ENCODE measurements around the gene NBEA. TPM values are rescaled to one million over a fixed set of nuclear protein-coding genes. Genes with fewer than 3 reads are reported as not detected.
"Not testable (repeated sequence)": the region's sequence is repeated elsewhere in the genome, so short reads cannot be mapped to it uniquely, and the experiment has no call there.

Gene NBEA
- total RNA-seq, 1 donor from 2014 or later: 37.1 TPM

GRCh38 chr13:35086667-35087066, 144.6 kb downstream of the NBEA start:
- DNase-seq (ENCODE audit: low spot score): no peak

- DNase-seq (ENCODE audit: low spot score): no peak
Observed at GRCh38 chr13:35092251-35092650, 150.2 kb downstream of the NBEA start.

- no peak for DNase-seq (ENCODE audit: low spot score)
Observed at GRCh38 chr13:35092751-35093150, 150.7 kb downstream of the NBEA start.

- DNase-seq (ENCODE audit: low spot score): no peak
Observed at GRCh38 chr13:35093356-35093755, 151.3 kb downstream of the NBEA start.

GRCh38 chr13:35106771-35107170, 164.7 kb downstream of the NBEA start:
- DNase-seq (ENCODE audit: low spot score): not testable (repeated sequence)

GRCh38 chr13:35107535-35107934, 165.5 kb downstream of the NBEA start:
- no peak for DNase-seq (ENCODE audit: low spot score)

- DNase-seq (ENCODE audit: low spot score): not testable (repeated sequence)
Observed at GRCh38 chr13:35113612-35114011, 171.5 kb downstream of the NBEA start.

- DNase-seq (ENCODE audit: low spot score): no peak
Observed at GRCh38 chr13:35127466-35127865, 185.4 kb downstream of the NBEA start.

GRCh38 chr13:35129500-35129899, 187.4 kb downstream of the NBEA start:
- no peak for DNase-seq (ENCODE audit: low spot score)

GRCh38 chr13:35131471-35131870, 189.4 kb downstream of the NBEA start:
- DNase-seq (ENCODE audit: low spot score): no peak

- no peak for DNase-seq (ENCODE audit: low spot score)
Observed at GRCh38 chr13:35136585-35136984, 194.5 kb downstream of the NBEA start.

GRCh38 chr13:35139591-35139990, 197.5 kb downstream of the NBEA start:
- DNase-seq (ENCODE audit: low spot score): no peak

- DNase-seq (ENCODE audit: low spot score): no peak
Observed at GRCh38 chr13:35140321-35140720, 198.3 kb downstream of the NBEA start.

- DNase-seq (ENCODE audit: low spot score): no peak
Observed at GRCh38 chr13:35140831-35141230, 198.8 kb downstream of the NBEA start.

- DNase-seq (ENCODE audit: low spot score): no peak
Observed at GRCh38 chr13:35143123-35143522, 201.1 kb downstream of the NBEA start.

- no peak for DNase-seq (ENCODE audit: low spot score)
Observed at GRCh38 chr13:35144166-35144890, 202.3 kb downstream of the NBEA start.

GRCh38 chr13:35146686-35147085, 204.6 kb downstream of the NBEA start:
- no peak for DNase-seq (ENCODE audit: low spot score)

- peak; percentile 69 for DNase-seq (ENCODE audit: low spot score)
Observed at GRCh38 chr13:35157143-35157755, 215.2 kb downstream of the NBEA start.

- no peak for DNase-seq (ENCODE audit: low spot score)
Observed at GRCh38 chr13:35159041-35159440, 217.0 kb downstream of the NBEA start.

- DNase-seq (ENCODE audit: low spot score): no peak
Observed at GRCh38 chr13:35160896-35161295, 218.8 kb downstream of the NBEA start.

- no peak for DNase-seq (ENCODE audit: low spot score)
Observed at GRCh38 chr13:35162420-35162819, 220.3 kb downstream of the NBEA start.

- DNase-seq (ENCODE audit: low spot score): no peak
Observed at GRCh38 chr13:35163674-35164073, 221.6 kb downstream of the NBEA start.

- DNase-seq (ENCODE audit: low spot score): peak; percentile 47
Observed at GRCh38 chr13:35164324-35164932, 222.4 kb downstream of the NBEA start.

Measured in umbilical cord (tissue), 2 donors.